Inferior parietal cortex (tissue), 1 donor: ENCODE data around the gene GRIK2.

Experiments
- DNase-seq: peaks from one replicate; pipeline ENCODE4 v3.0.0-alpha.2; 2016; ENCODE audit errors: extremely low spot score

Gene GRIK2

DNA sequence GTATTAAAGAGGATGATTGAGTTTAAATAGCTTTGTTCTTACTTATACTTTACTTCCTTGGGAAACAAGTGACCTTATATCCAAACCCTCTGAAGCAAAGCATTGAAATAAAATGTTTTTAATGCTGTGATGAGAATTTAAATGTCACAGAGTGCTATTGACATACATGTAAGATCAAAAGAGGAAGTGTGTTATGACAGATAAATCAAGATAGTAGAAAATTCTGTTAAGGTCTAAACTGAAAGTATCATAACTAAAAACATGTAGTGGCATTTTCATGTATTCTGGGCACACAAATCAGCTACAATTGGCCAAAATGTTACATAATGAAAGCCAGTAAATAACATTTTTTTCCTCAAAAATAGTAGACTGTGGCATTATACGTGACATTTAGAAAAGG, 318.0 kb downstream of the GRIK2 start:
- no peak for DNase-seq

GRCh38 chr6:101716387-101716786, 322.9 kb downstream of the GRIK2 start:
- no peak for DNase-seq

- DNase-seq: no peak
Measured at GRCh38 chr6:101716810-101717209, 323.3 kb downstream of the GRIK2 start.

DNA sequence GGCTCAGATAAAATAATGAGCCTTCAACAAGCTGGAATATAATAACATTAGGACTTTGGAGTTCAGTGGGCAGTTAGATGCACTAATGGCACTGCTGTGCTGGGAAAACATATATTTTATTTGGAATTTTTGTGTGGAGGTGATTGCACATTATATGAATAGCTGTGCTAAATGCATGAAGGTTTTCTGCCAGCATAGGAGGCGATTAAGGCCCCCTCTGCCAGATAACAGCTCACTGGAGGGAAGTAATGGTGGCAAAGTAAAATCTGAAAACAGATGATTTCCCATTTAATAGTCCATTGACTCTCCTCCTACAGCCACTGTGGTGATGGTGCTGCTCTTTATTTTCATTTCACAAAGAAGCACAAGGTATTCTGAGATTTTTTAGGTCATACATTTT, 326.0 kb downstream of the GRIK2 start:
- no peak for DNase-seq

DNA sequence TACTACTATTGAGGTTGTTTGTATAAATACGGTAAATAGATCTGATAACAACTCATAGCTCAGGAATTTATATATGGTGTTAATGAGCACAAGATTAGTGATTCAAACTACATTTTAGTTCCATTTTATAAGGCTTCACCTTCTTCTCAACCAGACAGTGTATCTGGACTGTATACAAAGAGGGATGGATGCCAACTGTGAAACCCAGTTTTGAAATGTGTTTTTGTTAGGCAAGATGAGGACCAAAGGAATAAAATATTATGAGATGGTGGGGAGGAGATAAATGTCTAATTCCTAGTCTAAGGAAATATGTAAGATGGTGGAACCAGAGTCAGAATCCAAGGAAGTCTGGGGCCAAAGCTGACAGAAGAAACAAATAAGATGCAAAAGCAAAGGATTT, 329.0 kb downstream of the GRIK2 start:
- DNase-seq: no peak

DNA sequence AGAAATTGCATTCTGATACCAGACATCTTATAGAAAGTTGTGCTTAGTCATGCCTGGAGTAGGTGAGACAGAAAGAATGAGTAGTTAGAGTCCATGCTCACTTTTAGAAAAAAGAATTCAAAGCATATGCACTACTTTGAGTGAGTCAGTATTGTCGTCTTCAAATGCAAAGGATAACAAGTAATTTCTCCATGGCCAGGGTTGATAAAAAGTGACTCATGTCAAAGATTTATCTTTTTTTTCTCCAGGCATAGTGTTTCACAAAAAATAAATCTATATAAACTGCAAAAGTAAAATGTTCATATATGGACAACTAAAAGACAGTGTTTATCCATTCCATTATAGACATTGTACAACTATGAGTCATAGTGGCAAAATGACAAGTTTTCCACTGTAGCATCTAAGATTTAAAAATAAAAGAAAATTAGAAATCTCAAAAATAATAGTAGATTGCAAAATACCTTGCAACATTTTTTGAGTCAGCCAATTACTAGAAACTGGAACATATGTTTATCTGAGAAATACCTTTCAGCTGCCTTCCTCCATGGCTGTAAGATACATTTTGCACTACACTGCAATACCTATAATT, 329.6 kb downstream of the GRIK2 start:
- DNase-seq: no peak

DNA sequence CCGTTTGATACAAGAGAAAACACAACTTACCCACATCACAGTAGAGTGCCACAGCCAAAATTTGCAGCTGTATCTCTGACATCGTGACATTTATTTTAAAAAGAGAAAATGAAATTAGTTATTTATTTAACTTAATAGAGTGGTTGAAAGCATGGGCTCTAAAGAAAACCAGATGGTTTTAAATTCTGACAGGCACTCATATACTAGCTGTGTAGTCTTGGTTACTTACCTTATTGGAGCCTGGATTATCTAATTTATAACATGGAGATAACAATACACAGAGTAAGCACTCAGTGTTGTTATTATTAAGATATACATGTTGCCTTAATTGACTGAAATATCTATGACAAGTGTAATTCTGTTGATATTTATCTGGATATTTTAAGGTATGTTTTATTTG, 334.9 kb downstream of the GRIK2 start:
- DNase-seq: no peak

GRCh38 chr6:101728956-101729355, 335.4 kb downstream of the GRIK2 start:
- no peak for DNase-seq

DNA sequence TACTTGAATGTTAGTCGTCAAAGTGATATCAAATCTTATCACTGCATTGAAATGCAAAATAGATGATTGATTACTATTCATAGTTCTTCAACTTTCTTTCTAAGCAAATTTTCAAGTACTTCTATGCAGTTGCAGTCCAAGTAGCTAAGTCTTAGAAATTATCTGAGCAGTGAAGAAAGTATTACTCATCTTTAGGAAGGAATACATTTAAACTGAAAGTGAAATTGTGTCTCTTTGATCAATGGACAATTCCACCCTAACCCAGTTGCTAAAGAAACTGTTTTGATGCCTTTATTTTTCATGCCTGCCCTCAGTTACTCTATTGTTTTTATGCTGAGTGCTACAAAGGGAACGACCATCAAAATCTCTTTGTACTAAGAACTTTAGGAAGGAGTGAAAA, 337.4 kb downstream of the GRIK2 start:
- no peak for DNase-seq

DNA sequence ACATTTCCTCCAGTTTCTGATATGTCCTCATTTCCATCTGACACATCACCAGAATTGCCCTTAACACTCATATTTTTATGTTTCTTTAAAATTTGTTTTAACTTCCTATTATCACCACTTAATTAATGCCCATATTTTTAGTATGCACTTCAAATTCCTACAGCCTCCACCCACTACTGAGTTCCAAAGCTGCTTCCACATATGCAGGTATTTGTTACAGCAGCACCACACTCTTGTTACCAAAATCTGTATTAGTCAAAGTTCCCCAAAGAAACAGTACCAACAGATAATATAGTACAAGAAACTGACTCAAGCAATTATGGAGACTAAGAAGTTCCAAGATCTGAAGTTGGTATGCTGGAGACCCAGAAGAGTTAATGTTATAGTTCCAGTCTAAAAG, 340.4 kb downstream of the GRIK2 start:
- no peak for DNase-seq

DNA sequence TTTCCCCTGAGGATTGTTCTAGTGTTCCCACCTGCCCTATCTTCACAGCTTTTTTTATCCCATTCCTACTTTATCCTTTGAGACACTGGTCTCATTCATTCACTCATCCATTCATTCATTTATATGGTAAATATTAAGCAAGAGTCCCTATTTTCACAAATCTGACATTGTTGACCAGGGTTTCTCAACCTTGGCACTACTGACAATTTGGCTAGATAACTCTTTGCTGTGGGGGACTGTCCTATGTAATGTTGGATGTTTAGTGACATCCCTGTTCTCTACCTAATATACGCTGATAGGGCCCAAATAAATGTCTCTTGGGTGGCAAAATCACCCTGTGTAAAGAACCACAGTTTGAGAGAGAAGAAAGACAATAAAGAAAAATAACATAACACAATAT, 345.0 kb downstream of the GRIK2 start:
- no peak for DNase-seq

DNA sequence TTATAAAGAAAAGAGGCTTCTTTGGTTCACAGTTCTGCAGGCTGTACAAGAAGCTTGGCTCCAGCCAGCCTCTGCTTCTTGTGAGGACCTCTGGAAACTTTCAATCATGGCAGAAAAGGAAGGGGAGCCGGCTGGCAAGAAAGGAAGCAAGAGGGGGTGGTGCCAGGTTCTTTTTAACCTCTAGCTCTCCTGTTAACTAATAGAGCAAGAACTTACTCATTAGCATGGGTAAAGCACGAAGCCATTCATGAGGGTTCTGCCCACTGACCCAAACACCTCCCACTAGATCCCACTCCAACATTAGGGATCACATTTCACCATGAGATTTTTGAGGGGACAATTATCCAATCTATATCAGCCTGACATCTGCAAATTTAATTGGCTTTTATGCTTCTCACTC, 347.1 kb downstream of the GRIK2 start:
- DNase-seq: no peak

DNA sequence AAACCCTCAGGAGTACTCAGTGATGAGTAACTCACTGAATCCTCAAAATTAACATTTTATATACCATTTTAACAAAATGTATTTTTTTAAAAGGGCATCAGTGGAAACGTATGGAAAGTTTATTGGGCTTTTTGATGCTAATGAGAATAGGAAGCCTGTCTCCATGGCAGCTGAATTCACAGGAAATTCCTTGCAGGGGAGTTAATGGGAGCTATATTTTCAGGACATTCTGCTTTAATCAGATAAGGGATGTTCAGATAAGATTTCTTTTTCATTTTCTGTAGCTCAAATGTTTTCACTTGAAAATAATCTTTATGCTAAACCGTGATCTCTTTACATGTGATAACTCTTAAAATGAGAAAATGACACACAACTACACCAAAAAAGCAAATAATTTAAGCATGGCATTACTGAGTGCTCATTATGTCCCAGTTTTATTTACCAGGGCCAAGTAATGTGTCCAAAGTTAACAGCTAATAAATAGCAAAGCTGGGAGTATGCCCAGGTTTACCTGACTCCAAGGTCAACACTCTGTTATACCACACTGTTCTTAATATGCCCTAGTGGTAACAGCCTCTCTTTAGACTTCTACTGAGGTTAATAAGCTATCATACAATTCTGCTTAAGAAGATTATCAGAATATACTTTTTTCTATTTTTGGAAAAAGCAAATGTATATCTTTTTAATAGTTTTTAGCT, 348.1 kb downstream of the GRIK2 start:
- DNase-seq: no peak

DNA sequence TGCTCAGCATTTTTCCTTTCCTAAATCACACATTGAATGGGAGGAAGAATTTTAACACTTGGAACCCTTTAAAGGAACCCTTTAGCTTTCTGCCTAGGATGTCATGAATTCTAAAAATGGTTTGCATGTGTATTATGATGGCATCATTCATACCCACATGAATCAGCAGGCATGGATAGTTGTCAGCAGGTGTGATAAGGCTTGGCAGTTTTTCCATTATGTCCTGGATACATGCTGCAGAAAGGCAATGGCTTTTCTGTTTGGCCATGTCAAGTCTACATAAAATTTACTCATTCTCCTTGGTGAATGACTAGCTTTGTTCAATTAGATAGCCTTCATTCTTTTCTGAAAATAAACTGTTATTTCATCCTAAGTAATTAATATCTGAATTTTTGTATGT, 353.7 kb downstream of the GRIK2 start:
- no peak for DNase-seq

- DNase-seq: no peak
Measured at GRCh38 chr6:101747716-101748115, 354.2 kb downstream of the GRIK2 start.

DNA sequence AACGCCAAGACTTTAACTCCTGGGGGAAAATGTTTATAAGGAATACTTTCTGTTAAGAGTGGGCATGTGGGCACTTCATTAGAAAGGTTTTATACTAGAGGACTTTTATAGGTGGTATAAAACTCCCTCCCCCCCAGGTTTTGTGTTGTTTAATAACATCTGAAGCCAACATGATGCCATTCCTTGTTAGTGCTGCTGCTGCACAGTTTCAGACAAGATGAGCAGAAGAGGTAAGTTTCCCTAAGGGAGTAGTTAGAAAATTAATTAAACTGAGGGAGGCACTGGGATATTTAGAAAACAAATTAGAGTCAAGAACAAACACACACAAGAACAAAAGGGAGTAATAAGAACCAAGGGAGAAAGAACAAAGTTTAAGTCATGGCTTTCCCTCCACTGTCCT, 362.4 kb downstream of the GRIK2 start:
- no peak for DNase-seq

- DNase-seq: no peak
Measured at GRCh38 chr6:101758368-101758767, 364.9 kb downstream of the GRIK2 start.

- no peak for DNase-seq
Measured at GRCh38 chr6:101760843-101761621, 367.5 kb downstream of the GRIK2 start.

DNA sequence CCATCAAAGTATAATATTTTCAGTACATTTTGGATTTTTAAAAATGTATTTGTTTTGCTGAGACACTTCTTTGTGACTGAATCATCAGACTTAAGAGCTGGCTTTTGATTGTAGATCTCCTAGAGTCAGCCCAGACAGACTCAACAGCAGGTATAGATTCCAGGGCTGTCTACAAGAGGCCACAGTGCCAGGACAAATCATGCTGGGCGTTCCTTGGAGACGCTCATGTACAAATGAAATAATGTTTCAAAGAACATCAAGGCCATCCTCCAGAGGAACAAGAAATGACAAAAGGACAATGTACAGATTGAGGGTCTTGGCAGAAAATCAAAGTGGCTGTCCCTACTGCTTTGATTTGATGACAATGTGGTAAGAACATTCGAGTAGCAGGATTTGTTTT, 369.3 kb downstream of the GRIK2 start:
- no peak for DNase-seq

- no peak for DNase-seq
Measured at GRCh38 chr6:101765281-101765680, 371.8 kb downstream of the GRIK2 start.

- no peak for DNase-seq
Measured at GRCh38 chr6:101770116-101770515, 376.6 kb downstream of the GRIK2 start.

DNA sequence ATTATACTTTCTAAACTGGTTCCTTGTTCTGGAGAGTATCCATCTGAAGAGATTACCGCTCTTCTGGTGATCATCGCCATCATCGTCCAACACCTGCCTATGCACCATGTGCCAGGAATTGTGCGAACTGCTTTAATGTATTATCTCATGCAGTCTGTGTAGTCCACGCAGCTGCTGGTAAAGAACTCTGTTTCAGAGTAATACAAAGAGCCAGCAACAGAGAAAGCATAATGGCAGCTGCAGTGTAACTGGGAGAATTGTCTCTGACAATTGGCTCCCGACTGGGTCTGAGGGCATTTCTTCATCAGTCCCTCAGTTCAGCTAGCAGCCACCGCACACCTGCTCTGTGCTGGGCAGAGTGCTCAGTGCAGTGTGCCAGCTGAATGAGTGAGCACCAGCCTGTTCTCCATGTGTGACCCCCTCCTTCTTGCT, 383.4 kb downstream of the GRIK2 start:
- no peak for DNase-seq

DNA sequence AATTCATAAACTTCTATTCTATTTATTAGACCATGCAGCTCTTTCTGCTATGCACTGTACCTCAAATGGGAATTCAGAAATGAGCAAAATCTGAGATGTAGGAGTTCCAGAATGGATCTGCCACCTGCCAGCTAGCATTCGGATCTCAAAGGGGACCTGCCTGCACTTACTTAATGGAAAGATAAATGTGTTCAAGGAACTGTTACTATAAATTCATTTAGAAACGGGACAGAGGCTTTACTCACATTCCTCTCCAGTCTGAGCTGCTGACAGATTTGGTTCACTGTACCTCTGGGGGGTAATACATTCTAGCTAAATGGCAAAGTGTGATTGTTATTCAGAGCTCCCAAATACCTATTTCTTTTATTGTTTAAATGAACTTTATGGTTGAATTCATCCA, 384.1 kb downstream of the GRIK2 start:
- DNase-seq: no peak
